KMS-11 (cell line): ENCODE data around the gene RIPOR3.

Experiments used
- H2AFZ ChIP-seq: fragments of 200-600 bp; sonication (generic); 2 replicates; pipeline ENCODE4 v1.6.1; 2016; ENCODE audit warnings: antibody characterized with exemption, mixed run types, low read depth
- H3K27ac ChIP-seq: fragments of 200-600 bp; sonication (generic); 2 replicates; pipeline ENCODE4 v1.6.1; 2016; ENCODE audit warnings: mild to moderate bottlenecking, mixed run types
- H3K27me3 ChIP-seq: fragments of 200-600 bp; sonication (generic); 2 replicates; pipeline ENCODE4 v1.6.1; 2017; ENCODE audit warnings: mild to moderate bottlenecking, low read depth, mixed run types, moderate library complexity; ENCODE audit not compliant: insufficient read depth
- H3K36me3 ChIP-seq: fragments of 200-600 bp; sonication (generic); 2 replicates; pipeline ENCODE4 v1.6.1; 2017; ENCODE audit warnings: mild to moderate bottlenecking, mixed run types; ENCODE audit not compliant: insufficient read depth
- H3K4me1 ChIP-seq: fragments of 200-600 bp; sonication (generic); 2 replicates; pipeline ENCODE4 v1.6.1; 2016; ENCODE audit warnings: mild to moderate bottlenecking, low read depth, mixed run types; ENCODE audit not compliant: poor library complexity, severe bottlenecking
- H3K4me2 ChIP-seq: fragments of 200-600 bp; sonication (generic); 2 replicates; pipeline ENCODE4 v1.7.0; 2016; ENCODE audit warnings: mild to moderate bottlenecking, mixed run types
- H3K4me3 ChIP-seq: fragments of 200-600 bp; sonication (generic); IDR thresholded peaks from 2 replicates; pipeline ENCODE4 v1.6.1; 2017; ENCODE audit warnings: low read depth, low read length, mixed read lengths; ENCODE audit not compliant: insufficient read depth
- H3K79me2 ChIP-seq: fragments of 200-600 bp; sonication (generic); 2 replicates; pipeline ENCODE4 v1.6.1; 2016; ENCODE audit warnings: low read depth, mixed run types; ENCODE audit not compliant: insufficient read depth
- H3K9ac ChIP-seq: fragments of 200-600 bp; sonication (generic); 2 replicates; pipeline ENCODE4 v1.6.1; 2016; ENCODE audit warnings: mild to moderate bottlenecking, mixed run types
- H4K20me1 ChIP-seq: fragments of 200-600 bp; sonication (generic); 2 replicates; pipeline ENCODE4 v1.6.1; 2016; ENCODE audit warnings: mild to moderate bottlenecking, mixed run types; ENCODE audit not compliant: insufficient read depth
- TF ChIP-seq, protein P1 (sequence below): fragments of 200-600 bp; sonication (generic); conservative IDR thresholded peaks from 2 replicates; pipeline ENCODE4 v1.6.1; 2017; ENCODE audit warnings: low read depth, mild to moderate bottlenecking, antibody characterized with exemption, low read length, moderate library complexity, mixed read lengths

RIPOR3 gene

GRCh38 chr20:50664254-50664653, 27.1 kb downstream of the RIPOR3 start:
- H3K4me3 ChIP-seq = no peak overlapping the region
- no peaks in the 10 kb centered on the region for H4K20me1 ChIP-seq
- H3K27ac ChIP-seq = no peak overlapping the region
- no peaks in the 10 kb centered on the region for H3K4me1 ChIP-seq
- no peak overlapping the region for H2AFZ ChIP-seq
- H3K27me3 ChIP-seq = no peaks in the 10 kb centered on the region
- H3K36me3 ChIP-seq = no peaks in the 10 kb centered on the region
- TF ChIP-seq, protein P1, sequence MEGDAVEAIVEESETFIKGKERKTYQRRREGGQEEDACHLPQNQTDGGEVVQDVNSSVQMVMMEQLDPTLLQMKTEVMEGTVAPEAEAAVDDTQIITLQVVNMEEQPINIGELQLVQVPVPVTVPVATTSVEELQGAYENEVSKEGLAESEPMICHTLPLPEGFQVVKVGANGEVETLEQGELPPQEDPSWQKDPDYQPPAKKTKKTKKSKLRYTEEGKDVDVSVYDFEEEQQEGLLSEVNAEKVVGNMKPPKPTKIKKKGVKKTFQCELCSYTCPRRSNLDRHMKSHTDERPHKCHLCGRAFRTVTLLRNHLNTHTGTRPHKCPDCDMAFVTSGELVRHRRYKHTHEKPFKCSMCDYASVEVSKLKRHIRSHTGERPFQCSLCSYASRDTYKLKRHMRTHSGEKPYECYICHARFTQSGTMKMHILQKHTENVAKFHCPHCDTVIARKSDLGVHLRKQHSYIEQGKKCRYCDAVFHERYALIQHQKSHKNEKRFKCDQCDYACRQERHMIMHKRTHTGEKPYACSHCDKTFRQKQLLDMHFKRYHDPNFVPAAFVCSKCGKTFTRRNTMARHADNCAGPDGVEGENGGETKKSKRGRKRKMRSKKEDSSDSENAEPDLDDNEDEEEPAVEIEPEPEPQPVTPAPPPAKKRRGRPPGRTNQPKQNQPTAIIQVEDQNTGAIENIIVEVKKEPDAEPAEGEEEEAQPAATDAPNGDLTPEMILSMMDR = no peak
- H3K4me2 ChIP-seq = no peak overlapping the region
- H3K79me2 ChIP-seq = no peaks in the 10 kb centered on the region
- no peak overlapping the region for H3K9ac ChIP-seq

DNA sequence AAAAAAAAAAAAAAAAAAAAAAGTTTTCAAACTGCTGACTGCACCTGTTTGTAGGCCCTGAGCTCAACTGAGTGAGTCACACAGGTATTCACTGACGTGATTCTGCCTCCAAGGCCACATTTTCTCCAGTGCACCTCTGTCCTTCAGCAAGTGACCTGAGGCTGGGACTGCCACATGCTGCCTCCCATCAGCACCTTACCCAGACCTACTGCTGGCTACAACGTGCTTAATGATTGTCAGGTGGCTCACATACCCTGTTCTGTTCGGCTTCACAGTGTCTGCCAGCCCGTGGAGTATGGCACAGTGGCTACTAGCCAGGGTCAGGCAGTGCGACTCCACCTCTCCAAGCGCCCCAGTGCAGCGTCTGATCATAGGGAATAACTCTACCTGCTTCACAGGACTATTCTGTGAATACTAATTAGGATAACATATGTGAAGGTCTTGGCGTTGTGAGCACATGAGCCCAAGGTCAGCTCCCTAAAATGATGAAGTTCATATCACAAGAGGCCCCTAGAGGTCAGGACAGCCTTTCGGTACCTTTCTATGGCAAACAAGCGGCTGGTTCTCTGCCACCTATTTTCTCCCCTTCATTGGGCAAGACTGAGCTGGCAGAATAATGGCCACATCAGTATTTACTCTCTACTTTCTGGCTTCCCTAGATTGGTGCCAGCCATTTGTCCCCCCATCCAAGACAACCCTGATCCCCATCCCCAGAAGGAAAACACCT, 28.1 kb downstream of the RIPOR3 start:
- H3K4me2 ChIP-seq = no peak overlapping the region

DNA sequence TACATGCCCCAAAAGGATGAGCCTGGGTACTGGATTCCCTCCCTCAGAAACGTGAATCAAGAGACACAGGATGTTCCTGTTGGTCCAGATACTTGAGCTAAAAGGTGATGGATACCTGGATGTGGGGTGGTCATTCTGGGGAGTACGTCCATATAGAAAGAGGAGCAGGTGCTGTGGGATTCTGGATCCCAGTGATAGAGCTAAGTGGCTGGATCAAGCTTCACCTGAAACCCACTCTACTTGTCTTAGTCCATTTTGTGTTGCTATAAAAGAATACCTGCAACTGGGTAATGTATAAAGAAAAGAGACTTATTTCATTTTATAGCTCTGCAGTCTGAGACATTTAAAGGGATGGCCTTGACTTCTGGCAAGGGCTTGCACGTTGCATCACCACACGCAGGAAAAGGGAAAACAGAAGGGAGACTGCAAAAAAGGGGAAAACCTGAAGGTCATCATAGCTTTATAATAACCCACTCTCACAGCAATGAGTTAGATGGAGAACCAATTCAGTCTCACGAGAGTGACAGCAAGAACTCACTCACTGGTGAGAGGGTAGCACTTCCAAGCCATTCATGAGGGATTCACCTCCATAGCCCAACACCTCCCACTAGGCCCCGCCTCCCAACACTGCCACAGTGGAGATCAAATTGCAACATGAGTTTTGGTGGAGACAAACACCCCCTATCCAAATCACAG, 31.2 kb downstream of the RIPOR3 start:
- Histone ChIP-seq H3K27me3 (no peaks in the 10 kb centered on the region), H3K4me1 (no peaks in the 10 kb centered on the region), H3K9ac (no peak overlapping the region), H3K27ac (no peak overlapping the region), H4K20me1 (no peaks in the 10 kb centered on the region), H3K4me3 (no peak overlapping the region), H3K36me3 (no peaks in the 10 kb centered on the region), H2AFZ (no peak overlapping the region), H3K79me2 (no peaks in the 10 kb centered on the region), H3K4me2 (no peak overlapping the region)
- TF ChIP-seq, protein P1 = no peak

More for the DNA sequence above, 28.1 kb downstream of the RIPOR3 start:
- H4K20me1 ChIP-seq = no peaks in the 10 kb centered on the region
- TF ChIP-seq, protein P1 = no peak
- no peaks in the 10 kb centered on the region for H3K27me3 ChIP-seq
- no peak overlapping the region for H3K9ac ChIP-seq
- H3K4me1 ChIP-seq = no peaks in the 10 kb centered on the region
- H3K4me3 ChIP-seq = no peak overlapping the region
- no peak overlapping the region for H2AFZ ChIP-seq
- H3K36me3 ChIP-seq = no peaks in the 10 kb centered on the region
- no peaks in the 10 kb centered on the region for H3K79me2 ChIP-seq
- H3K27ac ChIP-seq = no peak overlapping the region

GRCh38 chr20:50658804-50659380, 32.5 kb downstream of the RIPOR3 start:
- no peak overlapping the region for H3K27ac ChIP-seq
- H3K36me3 ChIP-seq = no peaks in the 10 kb centered on the region
- H3K4me1 ChIP-seq = no peaks in the 10 kb centered on the region
- H3K9ac ChIP-seq = no peak overlapping the region
- H3K4me2 ChIP-seq = no peak overlapping the region
- H2AFZ ChIP-seq = no peak overlapping the region
- no peaks in the 10 kb centered on the region for H3K79me2 ChIP-seq
- H4K20me1 ChIP-seq = no peaks in the 10 kb centered on the region
- no peaks in the 10 kb centered on the region for H3K27me3 ChIP-seq
- TF ChIP-seq, protein P1 = no peak
- no peak overlapping the region for H3K4me3 ChIP-seq
